ENCODE results near the gene ACSS2. TPM values are rescaled to one million over a fixed set of nuclear protein-coding genes. Genes with fewer than 3 reads are reported as not detected.

Gene ACSS2
- total RNA-seq, 1 donor from 2014 or later = 25.0 TPM

- TF ChIP-seq, protein P1, sequence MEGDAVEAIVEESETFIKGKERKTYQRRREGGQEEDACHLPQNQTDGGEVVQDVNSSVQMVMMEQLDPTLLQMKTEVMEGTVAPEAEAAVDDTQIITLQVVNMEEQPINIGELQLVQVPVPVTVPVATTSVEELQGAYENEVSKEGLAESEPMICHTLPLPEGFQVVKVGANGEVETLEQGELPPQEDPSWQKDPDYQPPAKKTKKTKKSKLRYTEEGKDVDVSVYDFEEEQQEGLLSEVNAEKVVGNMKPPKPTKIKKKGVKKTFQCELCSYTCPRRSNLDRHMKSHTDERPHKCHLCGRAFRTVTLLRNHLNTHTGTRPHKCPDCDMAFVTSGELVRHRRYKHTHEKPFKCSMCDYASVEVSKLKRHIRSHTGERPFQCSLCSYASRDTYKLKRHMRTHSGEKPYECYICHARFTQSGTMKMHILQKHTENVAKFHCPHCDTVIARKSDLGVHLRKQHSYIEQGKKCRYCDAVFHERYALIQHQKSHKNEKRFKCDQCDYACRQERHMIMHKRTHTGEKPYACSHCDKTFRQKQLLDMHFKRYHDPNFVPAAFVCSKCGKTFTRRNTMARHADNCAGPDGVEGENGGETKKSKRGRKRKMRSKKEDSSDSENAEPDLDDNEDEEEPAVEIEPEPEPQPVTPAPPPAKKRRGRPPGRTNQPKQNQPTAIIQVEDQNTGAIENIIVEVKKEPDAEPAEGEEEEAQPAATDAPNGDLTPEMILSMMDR (IDR thresholded peaks at IDR 0.05) = no peak
- TF ChIP-seq EZH2 (IDR thresholded peaks at IDR 0.05) = no peak
- no peak for TF ChIP-seq EZH2phosphoT487 (IDR thresholded peaks at IDR 0.05)
- Histone ChIP-seq H3K4me1 (no peaks in the 10 kb centered on the region), H3K4me3 (no peak overlapping the region), H3K9ac (no peak overlapping the region), H4K20me1 (ENCODE audit: low read depth) (no peaks in the 10 kb centered on the region), H2AFZ (replicated peaks) (no peak overlapping the region), H3K4me2 (no peak overlapping the region), H3K27me3 (no peaks in the 10 kb centered on the region), H3K9me3 (ENCODE audit: low read depth) (no peaks in the 10 kb centered on the region), H3K36me3 (peaks cover 3% of the 10 kb centered on the region), H3F3A (ENCODE audit: low read depth) (no peaks in the 10 kb centered on the region), H3K27ac (no peak overlapping the region), H3K79me2 (ENCODE audit: low read depth) (no peaks in the 10 kb centered on the region)
- peaks cover 2% of the 10 kb centered on the region for H3K27me3 Mint-ChIP-seq (ENCODE audit: insufficient read depth, low read depth)
- H3K36me3 Mint-ChIP-seq = peaks cover 15% of the 10 kb centered on the region
- H3K4me1 Mint-ChIP-seq = no peaks in the 10 kb centered on the region
- no peak overlapping the region for H3K27ac Mint-ChIP-seq
- no peak overlapping the region for H3K4me3 Mint-ChIP-seq
- no peak for DNase-seq (ENCODE audit: low spot score)
- H3K9me3 Mint-ChIP-seq = no peaks in the 10 kb centered on the region
Observed at GRCh38 chr20:34943808-34944567, 67.6 kb downstream of the ACSS2 start.

- no peak overlapping the region for H3K27ac ChIP-seq
- no peaks in the 10 kb centered on the region for H3K9me3 ChIP-seq (ENCODE audit: low read depth)
- Mint-ChIP-seq H3K27me3 (ENCODE audit: insufficient read depth, low read depth) (peaks cover 8% of the 10 kb centered on the region), H3K36me3 (peaks cover 14% of the 10 kb centered on the region), H3K9me3 (no peaks in the 10 kb centered on the region), H3K27ac (no peak overlapping the region), H3K4me1 (no peaks in the 10 kb centered on the region), H3K4me3 (no peak overlapping the region)
- no peak overlapping the region for H2AFZ ChIP-seq (replicated peaks)
- no peak overlapping the region for H3K4me2 ChIP-seq
- DNase-seq (ENCODE audit: low spot score) = no peak
- no peaks in the 10 kb centered on the region for H3F3A ChIP-seq (ENCODE audit: low read depth)
- TF ChIP-seq EZH2 (IDR thresholded peaks at IDR 0.05) (no peak), EZH2phosphoT487 (IDR thresholded peaks at IDR 0.05) (no peak)
- TF ChIP-seq, protein P1 (IDR thresholded peaks at IDR 0.05) = no peak
- H3K9ac ChIP-seq = no peak overlapping the region
- no peaks in the 10 kb centered on the region for H3K36me3 ChIP-seq
- H3K4me1 ChIP-seq = no peaks in the 10 kb centered on the region
- H3K27me3 ChIP-seq = no peaks in the 10 kb centered on the region
- H3K79me2 ChIP-seq (ENCODE audit: low read depth) = no peaks in the 10 kb centered on the region
- no peak overlapping the region for H3K4me3 ChIP-seq
- H4K20me1 ChIP-seq (ENCODE audit: low read depth) = no peaks in the 10 kb centered on the region
Observed at GRCh38 chr20:34945315-34946077, 69.1 kb downstream of the ACSS2 start.

DNA sequence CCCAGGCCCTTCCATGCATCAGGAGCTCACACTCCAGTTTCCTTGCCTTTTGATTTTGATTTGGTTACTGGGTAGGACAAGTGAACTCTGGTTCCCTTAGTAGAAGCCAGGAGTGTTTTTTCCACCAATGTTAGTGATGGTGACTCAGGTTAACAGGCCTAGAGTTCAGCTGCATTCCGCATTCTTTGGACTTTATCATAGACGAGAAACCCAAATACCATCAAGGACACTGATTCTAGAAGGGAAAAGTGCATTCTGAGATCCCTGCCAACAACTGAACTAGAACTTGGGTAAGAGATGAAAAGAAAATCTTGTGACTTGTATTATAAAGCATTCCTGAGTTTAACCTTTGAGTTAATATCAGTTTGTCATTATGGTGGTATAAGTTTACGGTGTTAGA, 70.2 kb downstream of the ACSS2 start:
- H3K36me3 ChIP-seq = no peaks in the 10 kb centered on the region
- H3K4me3 Mint-ChIP-seq = no peak overlapping the region
- H2AFZ ChIP-seq (replicated peaks) = no peak overlapping the region
- H3K4me1 ChIP-seq = no peaks in the 10 kb centered on the region
- H3K36me3 Mint-ChIP-seq = peaks cover 11% of the 10 kb centered on the region
- TF ChIP-seq, protein P1 (IDR thresholded peaks at IDR 0.05) = no peak
- no peak for TF ChIP-seq EZH2 (IDR thresholded peaks at IDR 0.05)
- TF ChIP-seq EZH2phosphoT487 (IDR thresholded peaks at IDR 0.05) = no peak
- H3K9me3 Mint-ChIP-seq = no peaks in the 10 kb centered on the region
- H3K9me3 ChIP-seq (ENCODE audit: low read depth) = no peaks in the 10 kb centered on the region
- no peak overlapping the region for H3K9ac ChIP-seq
- H4K20me1 ChIP-seq (ENCODE audit: low read depth) = no peaks in the 10 kb centered on the region
- DNase-seq (ENCODE audit: low spot score) = no peak
- H3K79me2 ChIP-seq (ENCODE audit: low read depth) = no peaks in the 10 kb centered on the region
- no peaks in the 10 kb centered on the region for H3K27me3 ChIP-seq
- peaks cover 8% of the 10 kb centered on the region for H3K27me3 Mint-ChIP-seq (ENCODE audit: insufficient read depth, low read depth)
- H3K4me2 ChIP-seq = no peak overlapping the region
- H3K4me3 ChIP-seq = no peak overlapping the region
- no peaks in the 10 kb centered on the region for H3F3A ChIP-seq (ENCODE audit: low read depth)
- H3K27ac ChIP-seq = no peak overlapping the region
- peaks cover 5% of the 10 kb centered on the region for H3K4me1 Mint-ChIP-seq
- no peak overlapping the region for H3K27ac Mint-ChIP-seq
